OCI-LY1 (cell line): ENCODE data around the gene KRTAP17-1.

Source experiments
- H2AFZ ChIP-seq: fragments of 200-600 bp; sonication (generic), shearing (Covaris generic); 2 replicates; pipeline ENCODE4 v1.6.0; 2014; ENCODE audit warnings: antibody characterized with exemption, mild to moderate bottlenecking, low read length
- H3F3A ChIP-seq: fragments of 200-600 bp; sonication (generic), shearing (Covaris generic); 2 replicates; pipeline ENCODE4 v1.6.0; 2014; ENCODE audit warnings: mild to moderate bottlenecking, antibody characterized with exemption, low read length, moderate library complexity; ENCODE audit not compliant: insufficient read depth
- H3K27ac ChIP-seq: fragments of 200-600 bp; sonication (generic); 2 replicates; pipeline ENCODE4 v1.5.1; 2014; ENCODE audit warnings: low read length, mixed run types, mild to moderate bottlenecking, low read depth; ENCODE audit not compliant: poor library complexity, severe bottlenecking
- H3K27me3 ChIP-seq: fragments of 200-600 bp; sonication (generic); 2 replicates; pipeline ENCODE4 v1.6.0; 2014; ENCODE audit warnings: antibody characterized with exemption, mild to moderate bottlenecking, low read length, moderate library complexity; ENCODE audit not compliant: insufficient read depth
- H3K36me3 ChIP-seq: fragments of 200-600 bp; sonication (generic); 2 replicates; pipeline ENCODE4 v1.6.1; 2014; ENCODE audit warnings: mild to moderate bottlenecking, antibody characterized with exemption, low read length, moderate library complexity, mixed read lengths; ENCODE audit not compliant: insufficient read depth
- H3K4me1 ChIP-seq: fragments of 200-600 bp; sonication (generic); 2 replicates; pipeline ENCODE4 v1.5.1; 2014; ENCODE audit warnings: mild to moderate bottlenecking, low read length, moderate library complexity; ENCODE audit not compliant: insufficient read depth, severe bottlenecking
- H3K4me2 ChIP-seq: fragments of 200-600 bp; sonication (generic), shearing (Covaris generic); 2 replicates; pipeline ENCODE4 v1.6.1; 2014; ENCODE audit warnings: low read length
- H3K4me3 ChIP-seq: fragments of 200-600 bp; sonication (generic); 2 replicates; pipeline ENCODE4 v1.5.1; 2014; ENCODE audit warnings: low read length, low read depth, mild to moderate bottlenecking, mixed read lengths; ENCODE audit not compliant: poor library complexity, severe bottlenecking
- H3K79me2 ChIP-seq: fragments of 200-600 bp; shearing (Covaris generic); 2 replicates; pipeline ENCODE4 v1.6.1; 2016; ENCODE audit warnings: mixed run types, low read length, mixed read lengths; ENCODE audit not compliant: insufficient read depth
- H3K9ac ChIP-seq: fragments of 200-600 bp; sonication (generic), shearing (Covaris generic); 2 replicates; pipeline ENCODE4 v1.6.1; 2014; ENCODE audit warnings: mild to moderate bottlenecking, low read length, mixed read lengths
- H3K9me2 ChIP-seq: fragments of 200-600 bp; sonication (generic), shearing (Covaris generic); 2 replicates; pipeline ENCODE4 v1.6.1; 2014; ENCODE audit warnings: low read depth, mild to moderate bottlenecking, low read length, mixed read lengths
- H3K9me3 ChIP-seq: fragments of 200-600 bp; shearing (Covaris generic); 2 replicates; pipeline ENCODE4 v1.6.1; 2014; ENCODE audit warnings: low read length, mixed read lengths
- H4K20me1 ChIP-seq: fragments of 200-600 bp; sonication (generic), shearing (Covaris generic); 2 replicates; pipeline ENCODE4 v1.6.0; 2016; ENCODE audit warnings: mild to moderate bottlenecking, low read length; ENCODE audit not compliant: insufficient read depth
- CTCF ChIP-seq: fragments of 200-600 bp; sonication (generic), shearing (Covaris generic); IDR thresholded peaks from 2 replicates; pipeline ENCODE4 v1.5.1; 2017; ENCODE audit warnings: mild to moderate bottlenecking, antibody characterized with exemption, low read length, moderate library complexity, mixed read lengths
- EZH2 ChIP-seq: fragments of 200-600 bp; sonication (generic), shearing (Covaris generic); IDR thresholded peaks from 2 replicates; pipeline ENCODE4 v1.8.0; 2017; ENCODE audit warnings: borderline replicate concordance, mixed run types, mild to moderate bottlenecking, antibody characterized with exemption, low read length, moderate library complexity, mixed read lengths

Gene KRTAP17-1

GRCh38 chr17:41333836-41334235, 18.3 kb upstream of the KRTAP17-1 start:
- no peak overlapping the region for H3K4me2 ChIP-seq

GRCh38 chr17:41333098-41333497, 17.6 kb upstream of the KRTAP17-1 start:
- H3K4me1 ChIP-seq = no peaks in the 10 kb centered on the region
- no peak overlapping the region for H3K4me3 ChIP-seq
- H3K79me2 ChIP-seq = no peaks in the 10 kb centered on the region
- no peak for TF ChIP-seq EZH2
- TF ChIP-seq CTCF = no peak
- no peak overlapping the region for H3K27ac ChIP-seq
- no peaks in the 10 kb centered on the region for H3F3A ChIP-seq
- no peak overlapping the region for H2AFZ ChIP-seq
- no peaks in the 10 kb centered on the region for H3K36me3 ChIP-seq
- H3K4me2 ChIP-seq = no peak overlapping the region
- H4K20me1 ChIP-seq = no peaks in the 10 kb centered on the region
- no peaks in the 10 kb centered on the region for H3K9me2 ChIP-seq
- H3K9me3 ChIP-seq = no peaks in the 10 kb centered on the region
- H3K9ac ChIP-seq = no peak overlapping the region
- no peaks in the 10 kb centered on the region for H3K27me3 ChIP-seq

More at GRCh38 chr17:41333836-41334235, 18.3 kb upstream of the KRTAP17-1 start:
- no peak overlapping the region for H3K4me3 ChIP-seq
- no peak overlapping the region for H3K27ac ChIP-seq
- TF ChIP-seq EZH2 = no peak
- TF ChIP-seq CTCF = no peak
- no peaks in the 10 kb centered on the region for H3K9me2 ChIP-seq
- H3K27me3 ChIP-seq = no peaks in the 10 kb centered on the region
- H2AFZ ChIP-seq = no peak overlapping the region
- no peaks in the 10 kb centered on the region for H4K20me1 ChIP-seq
- no peaks in the 10 kb centered on the region for H3K36me3 ChIP-seq
- H3K9me3 ChIP-seq = no peaks in the 10 kb centered on the region
- H3K4me1 ChIP-seq = no peaks in the 10 kb centered on the region
- H3K9ac ChIP-seq = no peak overlapping the region
- H3K79me2 ChIP-seq = no peaks in the 10 kb centered on the region
- H3F3A ChIP-seq = no peaks in the 10 kb centered on the region

GRCh38 chr17:41332239-41332638, 16.7 kb upstream of the KRTAP17-1 start:
- H4K20me1 ChIP-seq = no peaks in the 10 kb centered on the region
- H3F3A ChIP-seq = no peaks in the 10 kb centered on the region

More at GRCh38 chr17:41332239-41332638, 16.7 kb upstream of the KRTAP17-1 start:
- H2AFZ ChIP-seq = no peak overlapping the region
- H3K27ac ChIP-seq = no peak overlapping the region
- TF ChIP-seq CTCF (no peak), EZH2 (no peak)
- no peak overlapping the region for H3K4me3 ChIP-seq
- no peaks in the 10 kb centered on the region for H3K36me3 ChIP-seq
- no peaks in the 10 kb centered on the region for H3K27me3 ChIP-seq
- H3K4me1 ChIP-seq = no peaks in the 10 kb centered on the region
- H3K9me2 ChIP-seq = no peaks in the 10 kb centered on the region
- H3K4me2 ChIP-seq = no peak overlapping the region
- H3K9ac ChIP-seq = no peak overlapping the region
- H3K79me2 ChIP-seq = no peaks in the 10 kb centered on the region
- no peaks in the 10 kb centered on the region for H3K9me3 ChIP-seq
